GM12878 (cell line): ENCODE data around the gene ARHGEF17. TPM values are rescaled to one million over a fixed set of nuclear protein-coding genes. Genes with fewer than 3 reads are reported as not detected.
A peak's percentile ranks its signal among the peaks of the same experiment; 100 is the strongest.

Source experiments
- ATF7 ChIP-seq: fragments of 450-650 bp; IDR thresholded peaks from 2 replicates; pipeline ENCODE4 v1.6.1; 2016; ENCODE audit warnings: low read depth, mild to moderate bottlenecking
- BCL11A ChIP-seq: IDR thresholded peaks from 2 replicates; pipeline ENCODE4 v1.6.1; 2011; ENCODE audit warnings: low read depth, low read length
- CBX3 ChIP-seq: fragments of 200-600 bp; sonication (generic); IDR thresholded peaks from 2 replicates; pipeline ENCODE4 v1.6.1; 2016; ENCODE audit warnings: low read depth, borderline replicate concordance
- CHD2 ChIP-seq: IDR thresholded peaks from 2 replicates; pipeline ENCODE4 v1.6.1; 2011; ENCODE audit warnings: low read depth, low read length, improper control_type of control experiment, borderline replicate concordance
- CREM ChIP-seq: IDR thresholded peaks from 2 replicates; pipeline ENCODE4 v1.6.1; 2014; ENCODE audit warnings: antibody characterized with exemption, low read depth
- EED ChIP-seq: sonication (generic); IDR thresholded peaks from 2 replicates; pipeline ENCODE4 v1.6.1; 2016; ENCODE audit warnings: antibody characterized with exemption, low read depth
- IKZF1 ChIP-seq: fragments of 450-650 bp; conservative IDR thresholded peaks from 2 replicates; pipeline ENCODE4 v1.6.1; 2017; ENCODE audit warnings: antibody characterized with exemption, mild to moderate bottlenecking
- IKZF2 ChIP-seq, 2 experiments: fragments of 450-650 bp; IDR thresholded peaks; 2 replicates each; pipeline ENCODE4 v1.6.1; 2017; ENCODE audit warnings: mild to moderate bottlenecking in 2 of 2, moderate library complexity in 2 of 2
- MXI1 ChIP-seq: fragments of 150-350 bp; IDR thresholded peaks from 2 replicates; pipeline ENCODE4 v1.6.1; 2011; ENCODE audit warnings: low read depth, mild to moderate bottlenecking, inconsistent platforms, low read length, improper control_type of control experiment
- NFYA ChIP-seq: IDR thresholded peaks from 2 replicates; pipeline ENCODE4 v1.6.1; 2011; ENCODE audit warnings: low read depth, mild to moderate bottlenecking, low read length, improper control_type of control experiment, borderline replicate concordance
- NR2F1 ChIP-seq: fragments of 450-650 bp; conservative IDR thresholded peaks from 2 replicates; pipeline ENCODE4 v1.6.1; 2017; ENCODE audit warnings: mild to moderate bottlenecking
- POLR2AphosphoS2 ChIP-seq: IDR thresholded peaks from 2 replicates; pipeline ENCODE4 v1.6.1; 2011; ENCODE audit warnings: low read depth, mild to moderate bottlenecking, low read length, improper control_type of control experiment, moderate library complexity
- STAT1 ChIP-seq: fragments of 450-650 bp; conservative IDR thresholded peaks from 2 replicates; pipeline ENCODE4 v1.6.1; 2014; ENCODE audit warnings: antibody characterized with exemption, mild to moderate bottlenecking
- SUPT20H ChIP-seq: IDR thresholded peaks from 2 replicates; pipeline ENCODE4 v1.6.1; 2011; ENCODE audit warnings: low read depth, mild to moderate bottlenecking, low read length, moderate library complexity, borderline replicate concordance; ENCODE audit not compliant: control insufficient read depth
- polyA plus RNA-seq, 11 experiments: library from polyadenylated mRNA; depleted of rRNA in 4 of 11; unstranded in 6 of 11; stranded (reverse) in 5 of 11; fragments of >200 nt; fragmentation: Nextera tagmentation in 4 of 11; fragmentation: Illumina TruSeq in 1 of 11; extraction: Ambion mirVana in 4 of 11; extraction: Trizol in 1 of 11; gene quantifications; 1 replicate in 1 of 11; 2 replicates in 10 of 11; pipeline versions ENCODE4 v1.2.1 to v1.2.3, GENCODE V29; 2011 to 2016; ENCODE audit warnings: inconsistent platforms in 2 of 11, missing spikeins in 2 of 11, low read depth in 1 of 11
- total RNA-seq, 4 experiments: library from RNA; depleted of rRNA in 3 of 4; stranded (reverse); fragments of >200 nt in 3 of 4; fragmentation: Illumina TruSeq in 1 of 4; extraction: Trizol in 1 of 4; gene quantifications; 2 replicates each; pipeline versions ENCODE4 v1.2.1 to v1.2.3, GENCODE V29; 2013 to 2021
- TF ChIP-seq, protein P1 (sequence below): fragments of 150-350 bp; IDR thresholded peaks from 2 replicates; pipeline ENCODE4 v1.6.1; 2016; ENCODE audit warnings: low read depth, low read length
- TF ChIP-seq, protein P2 (sequence below): fragments of 450-650 bp; IDR thresholded peaks from 2 replicates; pipeline ENCODE4 v1.6.1; 2017; ENCODE audit warnings: mild to moderate bottlenecking, moderate library complexity
- TF ChIP-seq, protein P3 (sequence below): fragments of 450-650 bp; IDR thresholded peaks from 2 replicates; pipeline ENCODE4 v1.6.1; 2017; ENCODE audit warnings: mild to moderate bottlenecking, low read depth, inconsistent platforms; ENCODE audit not compliant: poor library complexity, severe bottlenecking
- TF ChIP-seq, protein P4 (sequence below): fragments of 450-650 bp; IDR thresholded peaks from 2 replicates; pipeline ENCODE4 v1.6.1; 2017; ENCODE audit warnings: mild to moderate bottlenecking

ARHGEF17 gene
- total and polyA plus RNA-seq, 10 of the 15 experiments (the other 5 are each of a cell fraction or from before 2014, with no cell fraction given), result 0.15 to 11.0 (median 1.7) TPM

GRCh38 chr11:73384872-73385689 lies 77.0 kb downstream of the ARHGEF17 start (continued):
- TF ChIP-seq, protein P1, sequence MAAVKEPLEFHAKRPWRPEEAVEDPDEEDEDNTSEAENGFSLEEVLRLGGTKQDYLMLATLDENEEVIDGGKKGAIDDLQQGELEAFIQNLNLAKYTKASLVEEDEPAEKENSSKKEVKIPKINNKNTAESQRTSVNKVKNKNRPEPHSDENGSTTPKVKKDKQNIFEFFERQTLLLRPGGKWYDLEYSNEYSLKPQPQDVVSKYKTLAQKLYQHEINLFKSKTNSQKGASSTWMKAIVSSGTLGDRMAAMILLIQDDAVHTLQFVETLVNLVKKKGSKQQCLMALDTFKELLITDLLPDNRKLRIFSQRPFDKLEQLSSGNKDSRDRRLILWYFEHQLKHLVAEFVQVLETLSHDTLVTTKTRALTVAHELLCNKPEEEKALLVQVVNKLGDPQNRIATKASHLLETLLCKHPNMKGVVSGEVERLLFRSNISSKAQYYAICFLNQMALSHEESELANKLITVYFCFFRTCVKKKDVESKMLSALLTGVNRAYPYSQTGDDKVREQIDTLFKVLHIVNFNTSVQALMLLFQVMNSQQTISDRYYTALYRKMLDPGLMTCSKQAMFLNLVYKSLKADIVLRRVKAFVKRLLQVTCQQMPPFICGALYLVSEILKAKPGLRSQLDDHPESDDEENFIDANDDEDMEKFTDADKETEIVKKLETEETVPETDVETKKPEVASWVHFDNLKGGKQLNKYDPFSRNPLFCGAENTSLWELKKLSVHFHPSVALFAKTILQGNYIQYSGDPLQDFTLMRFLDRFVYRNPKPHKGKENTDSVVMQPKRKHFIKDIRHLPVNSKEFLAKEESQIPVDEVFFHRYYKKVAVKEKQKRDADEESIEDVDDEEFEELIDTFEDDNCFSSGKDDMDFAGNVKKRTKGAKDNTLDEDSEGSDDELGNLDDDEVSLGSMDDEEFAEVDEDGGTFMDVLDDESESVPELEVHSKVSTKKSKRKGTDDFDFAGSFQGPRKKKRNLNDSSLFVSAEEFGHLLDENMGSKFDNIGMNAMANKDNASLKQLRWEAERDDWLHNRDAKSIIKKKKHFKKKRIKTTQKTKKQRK, result no peak
- TF ChIP-seq IKZF1 (peak; percentile 96), SUPT20H (no peak), EED (peak; percentile 28; the same call in 1 of the 2 replicates), CBX3 (no peak), STAT1 (no peak), NR2F1 (peak; percentile 92), POLR2AphosphoS2 (no peak), NFYA (no peak), MXI1 (no peak), BCL11A (no peak), CHD2 (no peak; the same call in 1 of the 2 replicates), ATF7 (peak; percentile 50; the same call in 1 of the 2 replicates), IKZF2 (IDR thresholded peaks at IDR 0.05) (peak; percentile 88 to 93; a peak in 3 of 4 replicates), CREM (peak; percentile 32; the same call in 1 of the 2 replicates)
- TF ChIP-seq, protein P2, sequence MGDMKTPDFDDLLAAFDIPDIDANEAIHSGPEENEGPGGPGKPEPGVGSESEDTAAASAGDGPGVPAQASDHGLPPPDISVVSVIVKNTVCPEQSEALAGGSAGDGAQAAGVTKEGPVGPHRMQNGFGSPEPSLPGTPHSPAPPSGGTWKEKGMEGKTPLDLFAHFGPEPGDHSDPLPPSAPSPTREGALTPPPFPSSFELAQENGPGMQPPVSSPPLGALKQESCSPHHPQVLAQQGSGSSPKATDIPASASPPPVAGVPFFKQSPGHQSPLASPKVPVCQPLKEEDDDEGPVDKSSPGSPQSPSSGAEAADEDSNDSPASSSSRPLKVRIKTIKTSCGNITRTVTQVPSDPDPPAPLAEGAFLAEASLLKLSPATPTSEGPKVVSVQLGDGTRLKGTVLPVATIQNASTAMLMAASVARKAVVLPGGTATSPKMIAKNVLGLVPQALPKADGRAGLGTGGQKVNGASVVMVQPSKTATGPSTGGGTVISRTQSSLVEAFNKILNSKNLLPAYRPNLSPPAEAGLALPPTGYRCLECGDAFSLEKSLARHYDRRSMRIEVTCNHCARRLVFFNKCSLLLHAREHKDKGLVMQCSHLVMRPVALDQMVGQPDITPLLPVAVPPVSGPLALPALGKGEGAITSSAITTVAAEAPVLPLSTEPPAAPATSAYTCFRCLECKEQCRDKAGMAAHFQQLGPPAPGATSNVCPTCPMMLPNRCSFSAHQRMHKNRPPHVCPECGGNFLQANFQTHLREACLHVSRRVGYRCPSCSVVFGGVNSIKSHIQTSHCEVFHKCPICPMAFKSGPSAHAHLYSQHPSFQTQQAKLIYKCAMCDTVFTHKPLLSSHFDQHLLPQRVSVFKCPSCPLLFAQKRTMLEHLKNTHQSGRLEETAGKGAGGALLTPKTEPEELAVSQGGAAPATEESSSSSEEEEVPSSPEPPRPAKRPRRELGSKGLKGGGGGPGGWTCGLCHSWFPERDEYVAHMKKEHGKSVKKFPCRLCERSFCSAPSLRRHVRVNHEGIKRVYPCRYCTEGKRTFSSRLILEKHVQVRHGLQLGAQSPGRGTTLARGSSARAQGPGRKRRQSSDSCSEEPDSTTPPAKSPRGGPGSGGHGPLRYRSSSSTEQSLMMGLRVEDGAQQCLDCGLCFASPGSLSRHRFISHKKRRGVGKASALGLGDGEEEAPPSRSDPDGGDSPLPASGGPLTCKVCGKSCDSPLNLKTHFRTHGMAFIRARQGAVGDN, result peak; percentile 82
- TF ChIP-seq, protein P3, sequence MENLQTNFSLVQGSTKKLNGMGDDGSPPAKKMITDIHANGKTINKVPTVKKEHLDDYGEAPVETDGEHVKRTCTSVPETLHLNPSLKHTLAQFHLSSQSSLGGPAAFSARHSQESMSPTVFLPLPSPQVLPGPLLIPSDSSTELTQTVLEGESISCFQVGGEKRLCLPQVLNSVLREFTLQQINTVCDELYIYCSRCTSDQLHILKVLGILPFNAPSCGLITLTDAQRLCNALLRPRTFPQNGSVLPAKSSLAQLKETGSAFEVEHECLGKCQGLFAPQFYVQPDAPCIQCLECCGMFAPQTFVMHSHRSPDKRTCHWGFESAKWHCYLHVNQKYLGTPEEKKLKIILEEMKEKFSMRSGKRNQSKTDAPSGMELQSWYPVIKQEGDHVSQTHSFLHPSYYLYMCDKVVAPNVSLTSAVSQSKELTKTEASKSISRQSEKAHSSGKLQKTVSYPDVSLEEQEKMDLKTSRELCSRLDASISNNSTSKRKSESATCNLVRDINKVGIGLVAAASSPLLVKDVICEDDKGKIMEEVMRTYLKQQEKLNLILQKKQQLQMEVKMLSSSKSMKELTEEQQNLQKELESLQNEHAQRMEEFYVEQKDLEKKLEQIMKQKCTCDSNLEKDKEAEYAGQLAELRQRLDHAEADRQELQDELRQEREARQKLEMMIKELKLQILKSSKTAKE, result peak; percentile 68
- TF ChIP-seq, protein P4, sequence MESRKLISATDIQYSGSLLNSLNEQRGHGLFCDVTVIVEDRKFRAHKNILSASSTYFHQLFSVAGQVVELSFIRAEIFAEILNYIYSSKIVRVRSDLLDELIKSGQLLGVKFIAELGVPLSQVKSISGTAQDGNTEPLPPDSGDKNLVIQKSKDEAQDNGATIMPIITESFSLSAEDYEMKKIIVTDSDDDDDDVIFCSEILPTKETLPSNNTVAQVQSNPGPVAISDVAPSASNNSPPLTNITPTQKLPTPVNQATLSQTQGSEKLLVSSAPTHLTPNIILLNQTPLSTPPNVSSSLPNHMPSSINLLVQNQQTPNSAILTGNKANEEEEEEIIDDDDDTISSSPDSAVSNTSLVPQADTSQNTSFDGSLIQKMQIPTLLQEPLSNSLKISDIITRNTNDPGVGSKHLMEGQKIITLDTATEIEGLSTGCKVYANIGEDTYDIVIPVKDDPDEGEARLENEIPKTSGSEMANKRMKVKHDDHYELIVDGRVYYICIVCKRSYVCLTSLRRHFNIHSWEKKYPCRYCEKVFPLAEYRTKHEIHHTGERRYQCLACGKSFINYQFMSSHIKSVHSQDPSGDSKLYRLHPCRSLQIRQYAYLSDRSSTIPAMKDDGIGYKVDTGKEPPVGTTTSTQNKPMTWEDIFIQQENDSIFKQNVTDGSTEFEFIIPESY, result no peak
